ENCODE measurements around the gene KAT8.
"Not testable (repeated sequence)": the region's sequence is repeated elsewhere in the genome, so short reads cannot be mapped to it uniquely, and the experiment has no call there.

Gene KAT8

GRCh38 chr16:31136822-31137499 lies 19.5 kb downstream of the KAT8 start:
- not testable (repeated sequence) for H3K27me3 Mint-ChIP-seq; H3K27ac Mint-ChIP-seq; H3K9me3 Mint-ChIP-seq; DNase-seq (ENCODE audit: low spot score in 2 of 2); H3K4me1 Mint-ChIP-seq; ATAC-seq (ENCODE audit: low read depth); H3K4me3 Mint-ChIP-seq; H3K36me3 Mint-ChIP-seq

- no peak for DNase-seq (ENCODE audit: low spot score in 2 of 2)
- H3K27ac Mint-ChIP-seq: no peak overlapping the region
- peaks cover 6% of the 10 kb centered on the region for H3K4me1 Mint-ChIP-seq
Observed at GRCh38 chr16:31138621-31139578, 21.4 kb downstream of the KAT8 start.

GRCh38 chr16:31141071-31141469 lies 23.6 kb downstream of the KAT8 start:
- H3K9me3 Mint-ChIP-seq; H3K4me1 Mint-ChIP-seq; H3K27ac Mint-ChIP-seq; H3K36me3 Mint-ChIP-seq; ATAC-seq (ENCODE audit: low read depth); DNase-seq (ENCODE audit: low spot score in 2 of 2); H3K4me3 Mint-ChIP-seq; H3K27me3 Mint-ChIP-seq: not testable (repeated sequence)

More at GRCh38 chr16:31138621-31139578, 21.4 kb downstream of the KAT8 start:
- H3K36me3 Mint-ChIP-seq: no peaks in the 10 kb centered on the region
- no peak for ATAC-seq (ENCODE audit: low read depth)
- no peaks in the 10 kb centered on the region for H3K27me3 Mint-ChIP-seq
- H3K4me3 Mint-ChIP-seq: no peak overlapping the region
- no peaks in the 10 kb centered on the region for H3K9me3 Mint-ChIP-seq

- Mint-ChIP-seq H3K9me3 (no peaks in the 10 kb centered on the region), H3K36me3 (no peaks in the 10 kb centered on the region), H3K27ac (peak overlapping the region; percentile 76), H3K4me1 (peaks cover 6% of the 10 kb centered on the region), H3K27me3 (peaks cover 4% of the 10 kb centered on the region), H3K4me3 (peak overlapping the region; percentile 81)
- DNase-seq (ENCODE audit: low spot score in 2 of 2) (no peak), ATAC-seq (ENCODE audit: low read depth) (no peak)
Observed at GRCh38 chr16:31141489-31142108, 24.1 kb downstream of the KAT8 start.

GRCh38 chr16:31142109-31143010 lies 24.9 kb downstream of the KAT8 start:
- Mint-ChIP-seq H3K27me3 (peaks cover 4% of the 10 kb centered on the region), H3K4me1 (peaks cover 6% of the 10 kb centered on the region), H3K9me3 (no peaks in the 10 kb centered on the region), H3K36me3 (no peaks in the 10 kb centered on the region), H3K4me3 (peak overlapping the region; percentile 81), H3K27ac (peak overlapping the region; percentile 76)
- peak; percentile 88 to 94 for DNase-seq (ENCODE audit: low spot score in 2 of 2)
- ATAC-seq (ENCODE audit: low read depth): peak; percentile 86

- Mint-ChIP-seq H3K4me1 (peaks cover 6% of the 10 kb centered on the region), H3K9me3 (no peaks in the 10 kb centered on the region), H3K4me3 (peak overlapping the region; percentile 66), H3K36me3 (no peaks in the 10 kb centered on the region), H3K27me3 (peaks cover 6% of the 10 kb centered on the region), H3K27ac (no peak overlapping the region)
- no peak for ATAC-seq (ENCODE audit: low read depth)
- no peak for DNase-seq (ENCODE audit: low spot score in 2 of 2)
Observed at GRCh38 chr16:31143011-31143693, 25.7 kb downstream of the KAT8 start.

- Mint-ChIP-seq H3K4me1 (peaks cover 6% of the 10 kb centered on the region), H3K36me3 (no peaks in the 10 kb centered on the region), H3K4me3 (peak overlapping the region; percentile 66), H3K9me3 (no peaks in the 10 kb centered on the region), H3K27me3 (peaks cover 6% of the 10 kb centered on the region), H3K27ac (no peak overlapping the region)
- ATAC-seq (ENCODE audit: low read depth): no peak
- no peak for DNase-seq (ENCODE audit: low spot score in 2 of 2)
Observed at GRCh38 chr16:31143694-31144148, 26.3 kb downstream of the KAT8 start.

GRCh38 chr16:31144418-31144817 lies 27.0 kb downstream of the KAT8 start:
- H3K36me3 Mint-ChIP-seq; H3K9me3 Mint-ChIP-seq; H3K27me3 Mint-ChIP-seq; DNase-seq (ENCODE audit: low spot score in 2 of 2); H3K4me1 Mint-ChIP-seq; H3K27ac Mint-ChIP-seq; ATAC-seq (ENCODE audit: low read depth): not testable (repeated sequence)
- H3K4me3 Mint-ChIP-seq: peak overlapping the region; percentile 66

GRCh38 chr16:31145398-31145990 lies 28.0 kb downstream of the KAT8 start:
- H3K4me3 Mint-ChIP-seq: no peak overlapping the region
- H3K27me3 Mint-ChIP-seq: peaks cover 6% of the 10 kb centered on the region
- DNase-seq (ENCODE audit: low spot score in 2 of 2) (no peak), ATAC-seq (ENCODE audit: low read depth) (no peak)
- H3K4me1 Mint-ChIP-seq: peaks cover 6% of the 10 kb centered on the region
- H3K36me3 Mint-ChIP-seq: no peaks in the 10 kb centered on the region
- H3K9me3 Mint-ChIP-seq: no peaks in the 10 kb centered on the region
- no peak overlapping the region for H3K27ac Mint-ChIP-seq

GRCh38 chr16:31147574-31147973 lies 30.1 kb downstream of the KAT8 start:
- ATAC-seq (ENCODE audit: low read depth) (no peak), DNase-seq (ENCODE audit: low spot score in 2 of 2) (no peak)
- Mint-ChIP-seq H3K27me3 (peaks cover 6% of the 10 kb centered on the region), H3K36me3 (no peaks in the 10 kb centered on the region), H3K4me1 (peaks cover 2% of the 10 kb centered on the region), H3K4me3 (no peak overlapping the region), H3K9me3 (no peaks in the 10 kb centered on the region), H3K27ac (no peak overlapping the region)

GRCh38 chr16:31148281-31148728 lies 30.8 kb downstream of the KAT8 start:
- Mint-ChIP-seq H3K36me3 (no peaks in the 10 kb centered on the region), H3K27ac (no peak overlapping the region), H3K4me1 (peaks cover 2% of the 10 kb centered on the region), H3K27me3 (peaks cover 6% of the 10 kb centered on the region), H3K9me3 (no peaks in the 10 kb centered on the region), H3K4me3 (no peak overlapping the region)
- DNase-seq (ENCODE audit: low spot score in 2 of 2) (no peak), ATAC-seq (ENCODE audit: low read depth) (no peak)

- H3K4me3 Mint-ChIP-seq: no peak overlapping the region
Observed at GRCh38 chr16:31148896-31149295, 31.4 kb downstream of the KAT8 start.

More at GRCh38 chr16:31148896-31149295, 31.4 kb downstream of the KAT8 start:
- H3K9me3 Mint-ChIP-seq: no peaks in the 10 kb centered on the region
- DNase-seq (ENCODE audit: low spot score in 2 of 2) (no peak), ATAC-seq (ENCODE audit: low read depth) (no peak)
- no peaks in the 10 kb centered on the region for H3K36me3 Mint-ChIP-seq
- peaks cover 8% of the 10 kb centered on the region for H3K27me3 Mint-ChIP-seq
- H3K27ac Mint-ChIP-seq: no peak overlapping the region
- H3K4me1 Mint-ChIP-seq: peaks cover under 1% of the 10 kb centered on the region
